HCT116 (cell line): ENCODE data around the gene PLAU. TPM values are rescaled to one million over a fixed set of nuclear protein-coding genes. Genes with fewer than 3 reads are reported as not detected.

Source experiments
- ATAC-seq: fragments of 200-7000 bp; cut with Tn5 transposase; 2 replicates; pipeline ENCODE4 v1.9.1; 2020; ENCODE audit warnings: mild to moderate bottlenecking, moderate library complexity
- BruUV-seq: library from RNA; stranded (reverse); fragments of 400-500 nt; replicated peaks from 2 replicates; lab custom pipeline; 2021; lab: Mats Ljungman, UMichigan
- CTCF ChIA-PET: fragments of 300-600 bp; sonication (Branson Sonifier 250); formaldehyde crosslinking; loops from one replicate; lab custom pipeline; 2021; ENCODE audit warnings: antibody characterized with exemption; lab: Charles Lee
- POLR2A ChIA-PET: fragments of 300-600, 350-600 bp; sonication (Branson Sonifier 250); formaldehyde crosslinking; loops from one replicate; lab custom pipeline; 2021; ENCODE audit warnings: antibody characterized with exemption; lab: Charles Lee
- RAD21 ChIA-PET, 2 experiments: fragments of 300-600 bp; sonication (Branson Sonifier 250); formaldehyde crosslinking; loops; one replicate each; lab custom pipeline; 2023; ENCODE audit warnings: low total read pairs in 2 of 2; ENCODE audit not compliant: uncharacterized antibody in 2 of 2, unreplicated experiment in 2 of 2, low non-redundant PET in 1 of 2; lab: Charles Lee
- DNase-seq: peaks from one replicate; pipeline ENCODE4 v3.0.0-alpha.2; 2010; ENCODE audit warnings: low read depth, low spot score
- H2AFZ ChIP-seq: fragments of 200-600 bp; shearing (Covaris generic), sonication (generic); 2 replicates; pipeline ENCODE4 v1.6.1; 2017; ENCODE audit warnings: low read depth, mixed run types, mixed read lengths, antibody characterized with exemption, low read length; ENCODE audit not compliant: poor library complexity, severe bottlenecking
- H3K27ac ChIP-seq: 2 replicates; pipeline ENCODE4 v1.5.1; 2012; ENCODE audit warnings: low read depth, low read length
- H3K27me3 ChIP-seq: fragments of 200-600 bp; sonication (generic); 2 replicates; pipeline ENCODE4 v1.6.1; 2016; ENCODE audit warnings: mixed run types, low read length, mixed read lengths; ENCODE audit not compliant: insufficient read depth
- H3K36me3 ChIP-seq, 2 experiments: fragments of 200-500 bp in 1 of 2; fragments of 200-600 bp in 1 of 2; sonication (Bioruptor generic) in 1 of 2; sonication (generic) in 1 of 2; 2 replicates each; pipeline versions ENCODE4 v1.5.1 to v1.6.1; 2014 to 2016; ENCODE audit warnings: low read length in 2 of 2, inconsistent platforms in 1 of 2, mixed read lengths in 1 of 2, mixed run types in 1 of 2; ENCODE audit not compliant: insufficient read depth in 2 of 2, control insufficient read depth in 1 of 2
- H3K4me1 ChIP-seq, 2 experiments: fragments of 200-600 bp in 1 of 2; sonication (generic) in 1 of 2; 2 replicates each; pipeline versions ENCODE4 v1.5.1 to v1.6.1; 2012 to 2017; ENCODE audit warnings: low read length in 2 of 2, inconsistent platforms in 1 of 2, mild to moderate bottlenecking in 1 of 2, mixed read lengths in 1 of 2, mixed run types in 1 of 2, moderate library complexity in 1 of 2; ENCODE audit not compliant: insufficient read depth in 2 of 2, control insufficient read depth in 1 of 2
- H3K4me2 ChIP-seq: fragments of 200-600 bp; sonication (generic); 2 replicates; pipeline ENCODE4 v1.6.1; 2017; ENCODE audit warnings: mixed run types, low read length, mixed read lengths
- H3K4me3 ChIP-seq, 2 experiments: fragments of 200-600 bp in 1 of 2; sonication (generic) in 1 of 2; replicated peaks in 1 of 2; 2 replicates each; pipeline ENCODE4 v1.5.1; 2011 to 2016; ENCODE audit warnings: low read length in 2 of 2, control low read depth in 1 of 2, low read depth in 1 of 2, mild to moderate bottlenecking in 1 of 2, mixed read lengths in 1 of 2, mixed run types in 1 of 2
- H3K79me2 ChIP-seq: fragments of 200-600 bp; sonication (generic); 2 replicates; pipeline ENCODE4 v1.6.1; 2017; ENCODE audit warnings: mild to moderate bottlenecking, mixed run types, low read length, moderate library complexity, mixed read lengths; ENCODE audit not compliant: insufficient read depth
- H3K9ac ChIP-seq: fragments of 200-600 bp; sonication (generic); 2 replicates; pipeline ENCODE4 v1.6.1; 2016; ENCODE audit warnings: low read length, mixed read lengths
- H3K9me2 ChIP-seq: fragments of 200-600 bp; sonication (generic), shearing (Covaris generic); 2 replicates; pipeline ENCODE4 v1.6.1; 2017; ENCODE audit warnings: mixed run types, mild to moderate bottlenecking, moderate library complexity; ENCODE audit not compliant: insufficient read depth
- H3K9me3 ChIP-seq, 2 experiments: fragments of 200-500 bp in 1 of 2; fragments of 200-600 bp in 1 of 2; sonication (Bioruptor generic) in 1 of 2; sonication (generic) in 1 of 2; 2 replicates each; pipeline ENCODE4 v1.6.1; 2014 to 2017; ENCODE audit warnings: low read length in 2 of 2, mixed read lengths in 2 of 2, inconsistent platforms in 1 of 2, low read depth in 1 of 2, mild to moderate bottlenecking in 1 of 2, mixed run types in 1 of 2, moderate library complexity in 1 of 2; ENCODE audit not compliant: control insufficient read depth in 1 of 2, insufficient read depth in 1 of 2
- H4K20me1 ChIP-seq: fragments of 200-600 bp; sonication (generic), shearing (Covaris generic); 2 replicates; pipeline ENCODE4 v1.6.1; 2017; ENCODE audit warnings: mixed run types, mild to moderate bottlenecking, moderate library complexity; ENCODE audit not compliant: insufficient read depth
- CBX3 ChIP-seq: IDR thresholded peaks from 2 replicates; pipeline ENCODE4 v1.6.1; 2012; ENCODE audit warnings: low read depth
- CTCF ChIP-seq, 3 experiments: fragments of 200-600 bp in 1 of 3; sonication (generic) in 1 of 3; IDR thresholded peaks in 2 of 3; conservative IDR thresholded peaks in 1 of 3; 2 replicates each; pipeline ENCODE4 v1.5.1; 2012 to 2017; ENCODE audit warnings: low read depth in 2 of 3, low read length in 2 of 3, antibody characterized with exemption in 1 of 3, borderline replicate concordance in 1 of 3, control low read depth in 1 of 3, mild to moderate bottlenecking in 1 of 3, mixed read lengths in 1 of 3, mixed run types in 1 of 3, moderate library complexity in 1 of 3; ENCODE audit not compliant: insufficient read depth in 1 of 3
- EGR1 ChIP-seq: IDR thresholded peaks from 2 replicates; pipeline ENCODE4 v1.6.1; 2012; ENCODE audit warnings: low read depth
- ELF1 ChIP-seq: IDR thresholded peaks from 2 replicates; pipeline ENCODE4 v1.6.1; 2012; ENCODE audit warnings: low read depth, borderline replicate concordance
- EZH2 ChIP-seq: fragments of 200-600 bp; sonication (generic); IDR thresholded peaks from 2 replicates; pipeline ENCODE4 v1.6.1; 2017; ENCODE audit warnings: antibody characterized with exemption, mixed run types
- EZH2phosphoT487 ChIP-seq: fragments of 200-600 bp; IDR thresholded peaks from 2 replicates; pipeline ENCODE4 v1.6.1; 2018; ENCODE audit warnings: antibody characterized with exemption, borderline replicate concordance
- FOSL1 ChIP-seq: IDR thresholded peaks from 2 replicates; pipeline ENCODE4 v1.6.1; 2012; ENCODE audit warnings: low read depth
- JUND ChIP-seq: IDR thresholded peaks from 2 replicates; pipeline ENCODE4 v1.6.1; 2012
- MAX ChIP-seq: IDR thresholded peaks from 2 replicates; pipeline ENCODE4 v1.6.1; 2012
- POLR2A ChIP-seq: IDR thresholded peaks from 2 replicates; pipeline ENCODE4 v1.7.0; 2011; ENCODE audit warnings: borderline replicate concordance; ENCODE audit not compliant: insufficient read depth, insufficient read length; ENCODE audit errors: extremely low read depth
- POLR2AphosphoS5 ChIP-seq: IDR thresholded peaks from 2 replicates; pipeline ENCODE4 v1.6.1; 2011; ENCODE audit warnings: mild to moderate bottlenecking, low read depth, low read length, moderate library complexity
- RAD21 ChIP-seq: IDR thresholded peaks from 2 replicates; pipeline ENCODE4 v1.6.1; 2012; ENCODE audit warnings: low read depth, mild to moderate bottlenecking
- SIN3A ChIP-seq: IDR thresholded peaks from 2 replicates; pipeline ENCODE4 v1.6.1; 2012; ENCODE audit warnings: low read depth
- SP1 ChIP-seq: IDR thresholded peaks from 2 replicates; pipeline ENCODE4 v1.6.1; 2012; ENCODE audit warnings: low read depth
- SRF ChIP-seq: IDR thresholded peaks from 2 replicates; pipeline ENCODE4 v1.6.1; 2012; ENCODE audit warnings: low read depth
- TCF7L2 ChIP-seq: IDR thresholded peaks from 2 replicates; pipeline ENCODE4 v1.7.0; 2011; ENCODE audit warnings: borderline replicate concordance, inconsistent platforms; ENCODE audit not compliant: insufficient read depth, insufficient read length; ENCODE audit errors: extremely low read depth
- YY1 ChIP-seq: IDR thresholded peaks from 2 replicates; pipeline ENCODE4 v1.6.1; 2011; ENCODE audit warnings: low read length, low read depth, moderate library complexity, mild to moderate bottlenecking; ENCODE audit not compliant: insufficient replicate concordance; ENCODE audit errors: extremely low read depth
- ZBTB33 ChIP-seq: IDR thresholded peaks from 2 replicates; pipeline ENCODE4 v1.6.1; 2011; ENCODE audit warnings: mild to moderate bottlenecking, low read length, moderate library complexity; ENCODE audit not compliant: insufficient replicate concordance; ENCODE audit errors: extremely low read depth
- ZFX ChIP-seq: fragments of 450-650 bp; IDR thresholded peaks from 2 replicates; pipeline ENCODE4 v1.6.1; 2017
- ZNF274 ChIP-seq: fragments of 200-500 bp; sonication (Bioruptor generic); IDR thresholded peaks from 2 replicates; pipeline ENCODE4 v1.6.1; 2014; ENCODE audit warnings: mild to moderate bottlenecking, low read depth, low read length, inconsistent platforms
- intact Hi-C: fragments of 100-400 bp; cut with micrococcal nuclease; formaldehyde crosslinking; loops from 2 replicates; pipeline ENCODE4 v1.10.0; 2022
- total RNA-seq: library from RNA; stranded (reverse); gene quantifications from one replicate; pipeline ENCODE4 v1.2.1, GENCODE V29; 2021; ENCODE audit not compliant: unreplicated experiment
- TF ChIP-seq, protein P1 (sequence below): IDR thresholded peaks from 2 replicates; pipeline ENCODE4 v1.6.1; 2012

Gene PLAU
- total RNA-seq, 1 experiment from 2014 or later: 60.3 TPM

GRCh38 chr10:73931767-73932619 is 21.1 kb downstream of the PLAU start:
- ATAC-seq: peak; percentile 94
- H3K4me3 ChIP-seq: peak overlapping the region; percentile 25 to 49
- intact Hi-C loops: loop anchor here (2.0 kb wide), 1 partner anchor 45 kb away; no protein-coding TSS in a partner anchor
- peak overlapping the region; percentile 76 for H3K9ac ChIP-seq
- ChIA-PET CTCF (interaction anchor here (0.9 to 1.8 kb wide), 3 partner anchors 8 to 45 kb away, joined by 3 to 17 read pairs (median 4); no protein-coding TSS in a partner anchor), POLR2A (interaction anchor here (0.9 to 4.8 kb wide), 7 partner anchors 8 to 52 kb away, joined by 3 to 59 read pairs (median 6); partner anchors contain the start of gene PLAU), RAD21 (interaction anchor here (0.9 to 1.5 kb wide), 4 partner anchors 25 to 46 kb away, joined by 3 to 9 read pairs (median 4); no protein-coding TSS in a partner anchor)
- no peaks in the 10 kb centered on the region for H3K36me3 ChIP-seq
- peak; percentile 91 for DNase-seq
- BruUV-seq: TSS peak; percentile 99
- no peaks in the 10 kb centered on the region for H3K27me3 ChIP-seq
- H3K9me2 ChIP-seq: no peaks in the 10 kb centered on the region
- peak overlapping the region; percentile 99 for H3K27ac ChIP-seq
- H3K4me1 ChIP-seq: peaks cover 35 to 60% of the 10 kb centered on the region in 2 experiments
- H3K9me3 ChIP-seq: no peaks in the 10 kb centered on the region
- peak overlapping the region; percentile 90 for H3K4me2 ChIP-seq
- H3K79me2 ChIP-seq: no peaks in the 10 kb centered on the region
- no peak overlapping the region for H2AFZ ChIP-seq
- no peaks in the 10 kb centered on the region for H4K20me1 ChIP-seq
- TF ChIP-seq ZFX (no peak), TCF7L2 (peak; percentile 95), CBX3 (peak; percentile 99), JUND (peak; percentile 97), RAD21 (no peak; the same call in none of the 2 replicates), EZH2 (no peak), ZBTB33 (no peak), EZH2phosphoT487 (no peak), ELF1 (no peak), POLR2A (no peak), SP1 (peak; percentile 98), EGR1 (no peak; the same call in 1 of the 2 replicates), FOSL1 (peak; percentile 98), ZNF274 (no peak), POLR2AphosphoS5 (peak; percentile 71; the same call in 1 of the 2 replicates), CTCF (IDR thresholded peaks at IDR 0.05 in 2 of 3, conservative IDR thresholded peaks at IDR 0.05 in 1 of 3; ENCODE audit: borderline replicate concordance in 1 of 3, insufficient read depth in 1 of 3, low read depth in 2 of 3, low read length in 2 of 3) (no peak), YY1 (peak; percentile 37), SIN3A (no peak; the same call in 1 of the 2 replicates), MAX (peak; percentile 89), SRF (no peak; the same call in 1 of the 2 replicates)
- TF ChIP-seq, protein P1, sequence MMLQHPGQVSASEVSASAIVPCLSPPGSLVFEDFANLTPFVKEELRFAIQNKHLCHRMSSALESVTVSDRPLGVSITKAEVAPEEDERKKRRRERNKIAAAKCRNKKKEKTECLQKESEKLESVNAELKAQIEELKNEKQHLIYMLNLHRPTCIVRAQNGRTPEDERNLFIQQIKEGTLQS: no peak
